Stimulated activated CD4-positive, alpha-beta T cell treated with anti-CD3 and anti-CD28 coated beads, TNF-alpha, amount 100 ng/mL, for 24 hours (primary cell): ENCODE measurements around the gene ZFYVE27.

Source experiments
- DNase-seq, 3 experiments: peaks; one replicate each; pipeline ENCODE4 v3.0.0-alpha.2; 2020; ENCODE audit warnings: low read depth in 3 of 3

Gene ZFYVE27

DNA sequence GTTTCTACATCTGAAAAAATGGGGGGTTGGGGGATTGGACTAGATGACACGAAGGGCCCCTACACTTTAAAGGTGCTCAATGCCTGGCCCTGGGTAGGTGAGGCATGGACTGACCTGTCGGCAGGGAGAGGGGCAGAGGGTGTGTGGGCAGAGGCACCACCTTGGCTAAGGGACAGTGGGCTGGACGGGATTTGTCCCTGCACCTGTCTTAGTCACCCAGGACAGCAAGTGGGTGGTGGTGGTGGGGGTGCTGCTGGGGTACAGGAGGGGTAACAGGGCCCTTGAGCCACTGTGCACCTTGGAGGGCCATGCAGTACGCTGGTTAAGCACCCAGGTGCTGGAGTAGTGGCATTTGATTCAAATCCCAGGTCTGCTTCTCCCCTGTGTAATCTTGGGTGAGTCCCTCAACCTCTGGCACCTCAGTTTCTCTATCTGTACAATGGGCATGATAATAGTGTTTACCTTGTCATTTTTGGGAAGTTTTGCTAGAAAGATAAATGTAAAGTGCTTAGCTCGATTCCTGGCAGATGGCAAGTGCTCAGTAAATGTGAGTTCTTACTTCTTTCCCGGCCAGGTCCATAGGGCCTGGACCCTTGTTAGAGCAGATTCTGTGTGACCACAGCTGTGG is 53.0 kb downstream of the ZFYVE27 start:
- DNase-seq, result no peak

DNA sequence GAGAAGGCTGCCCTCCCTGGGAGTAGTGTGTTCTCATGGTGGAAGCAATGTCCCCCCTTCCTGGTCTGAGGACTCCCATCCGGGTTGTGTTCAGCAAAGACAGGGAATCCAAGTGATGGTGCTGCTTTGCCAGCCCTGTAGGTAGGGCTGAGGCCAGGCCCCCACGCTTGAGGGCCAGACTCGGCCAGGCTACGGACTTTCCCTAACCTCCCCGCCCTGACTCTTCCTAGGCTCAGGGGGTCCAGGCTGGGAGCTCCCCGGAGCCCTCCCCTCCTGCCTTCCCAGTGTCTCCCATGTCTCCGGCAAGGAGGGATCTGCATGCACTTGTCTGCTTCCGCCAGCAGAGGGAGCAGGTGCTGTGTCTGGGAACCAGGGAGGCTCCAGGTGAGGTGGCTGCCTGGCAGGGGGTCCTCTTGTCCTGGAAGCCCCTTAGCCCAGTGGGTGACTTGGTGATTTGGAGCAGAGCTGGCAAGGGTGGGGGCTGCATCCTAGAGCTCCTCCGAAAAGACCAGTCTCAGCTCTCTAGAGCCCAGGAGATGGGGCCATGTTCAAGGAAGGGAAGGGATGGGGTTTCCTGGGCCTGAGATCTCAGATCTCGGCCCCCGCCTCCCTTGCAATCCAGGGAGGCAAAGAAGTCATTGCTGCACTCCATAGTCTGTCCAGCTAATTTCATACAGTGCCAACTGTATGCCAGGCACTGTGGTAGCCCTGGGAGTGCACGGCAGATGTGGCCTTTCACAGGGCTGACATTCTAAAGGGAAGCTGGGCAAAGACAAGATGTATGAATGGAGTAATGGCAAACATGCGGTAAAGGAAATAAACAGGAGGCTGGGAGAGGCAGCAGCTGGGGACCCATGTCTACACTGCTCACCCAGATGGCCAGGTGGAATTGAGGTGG is 55.1 kb downstream of the ZFYVE27 start:
- peak; percentile 45 to 68 (median 61) for DNase-seq

DNA sequence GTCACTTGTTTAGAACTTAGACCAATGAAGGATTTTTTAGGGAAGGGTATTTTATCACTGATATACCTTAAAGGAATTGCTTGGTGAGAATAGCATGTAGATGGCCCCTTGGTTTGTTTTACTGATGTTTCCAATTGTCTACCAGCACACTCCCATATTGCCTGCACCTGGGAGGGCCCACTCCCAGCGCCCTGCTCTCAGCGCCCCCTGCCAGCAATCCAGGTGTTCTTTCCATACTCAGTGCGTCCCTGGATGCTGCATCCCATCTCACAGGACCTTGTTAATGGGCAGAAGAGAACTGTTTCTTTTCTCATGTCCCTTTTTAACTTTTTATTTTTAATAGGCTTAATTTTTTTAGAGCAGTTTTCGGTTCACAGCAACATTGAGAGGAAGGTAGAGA is 59.0 kb downstream of the ZFYVE27 start:
- DNase-seq, result no peak

DNA sequence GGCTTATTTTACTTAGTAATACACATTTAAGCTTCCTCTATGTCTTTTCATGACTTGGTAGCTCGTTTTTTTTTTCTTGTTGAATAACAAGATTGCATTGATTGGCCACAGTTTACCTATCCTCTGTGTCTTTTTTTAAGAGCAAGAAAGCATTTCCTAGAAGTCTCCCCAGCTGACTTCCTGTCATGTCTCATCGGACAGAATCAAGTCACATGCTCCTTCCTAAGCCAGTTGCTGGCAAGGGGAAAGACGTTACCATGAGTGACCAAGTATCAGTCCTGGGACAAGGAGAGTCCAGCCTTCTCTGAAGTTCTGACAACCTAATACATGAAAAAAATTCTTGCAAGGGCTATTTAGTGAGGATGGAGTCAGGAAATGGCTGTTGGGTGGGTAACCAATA is 59.7 kb downstream of the ZFYVE27 start:
- peak in 1 of 3 experiments; percentile 10 for DNase-seq

DNA sequence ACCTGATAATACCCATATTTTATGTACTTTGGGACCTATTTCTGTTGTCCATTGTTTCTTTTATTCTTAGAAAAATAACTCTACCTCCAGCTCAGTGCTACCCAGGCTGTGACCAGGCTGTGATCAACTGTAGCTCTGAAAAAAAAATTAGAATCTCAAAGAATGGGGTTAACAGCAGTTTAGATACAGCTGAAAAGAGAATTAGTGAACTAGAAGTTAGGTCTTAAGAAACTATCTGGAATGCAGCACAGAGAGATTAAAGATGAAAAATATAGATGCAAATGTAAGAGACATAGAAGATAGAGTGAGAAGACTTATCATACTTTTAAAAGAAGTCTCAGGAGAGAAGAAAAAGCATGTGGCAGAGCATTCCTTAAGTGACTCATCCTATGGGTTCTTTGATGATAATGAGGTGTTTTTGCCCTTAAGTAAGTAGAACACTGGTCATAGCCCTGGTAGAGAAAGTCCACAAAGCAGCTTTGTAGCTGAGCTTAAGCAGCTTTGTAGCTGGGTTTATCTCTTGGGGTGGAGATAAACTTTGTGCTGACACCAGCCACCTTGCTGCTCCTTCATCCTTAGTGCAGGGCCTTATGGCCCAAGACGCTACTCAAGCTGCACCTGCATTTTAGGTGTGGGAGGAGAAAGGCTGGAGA is 62.2 kb downstream of the ZFYVE27 start:
- no peak for DNase-seq

DNA sequence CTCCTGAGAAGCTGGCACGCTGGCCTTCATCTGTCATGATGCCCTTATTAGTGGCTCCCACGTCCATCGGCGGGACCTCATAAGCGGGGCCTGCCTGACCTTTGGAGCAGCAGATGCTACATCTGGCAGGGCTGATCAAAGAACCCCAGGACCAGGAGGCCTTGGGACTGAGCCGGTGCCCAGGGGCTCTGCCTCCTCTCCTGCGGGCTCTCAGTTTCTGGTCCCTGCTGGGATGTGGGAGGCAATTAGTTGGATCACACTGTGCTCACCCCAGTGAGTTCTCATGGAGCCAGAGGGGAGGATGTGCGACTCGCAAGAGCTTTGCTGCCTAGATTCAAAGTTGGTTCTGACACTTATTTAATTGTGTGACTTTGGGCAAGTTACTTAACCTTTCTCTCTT is 63.5 kb downstream of the ZFYVE27 start:
- no peak for DNase-seq

DNA sequence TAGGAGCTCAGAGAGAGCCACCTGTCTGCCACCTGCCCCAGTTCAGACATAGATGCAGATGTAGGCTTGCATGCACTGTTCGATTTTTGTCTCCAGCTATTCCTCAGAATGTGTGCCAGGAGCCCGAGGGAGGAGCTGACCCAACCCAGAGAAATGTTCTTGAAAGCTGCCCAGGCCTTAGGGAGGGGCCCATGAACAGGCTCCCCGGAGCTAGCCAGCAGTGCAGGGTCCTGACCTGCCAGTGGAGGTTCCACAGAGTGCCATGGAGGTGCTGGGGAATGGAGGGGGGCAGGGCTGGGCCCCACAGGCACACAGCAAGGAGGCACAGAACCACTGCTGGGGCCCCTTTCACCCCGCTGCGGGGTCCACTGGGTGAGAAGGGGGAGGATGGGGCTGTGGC is 64.5 kb downstream of the ZFYVE27 start:
- no peak for DNase-seq

DNA sequence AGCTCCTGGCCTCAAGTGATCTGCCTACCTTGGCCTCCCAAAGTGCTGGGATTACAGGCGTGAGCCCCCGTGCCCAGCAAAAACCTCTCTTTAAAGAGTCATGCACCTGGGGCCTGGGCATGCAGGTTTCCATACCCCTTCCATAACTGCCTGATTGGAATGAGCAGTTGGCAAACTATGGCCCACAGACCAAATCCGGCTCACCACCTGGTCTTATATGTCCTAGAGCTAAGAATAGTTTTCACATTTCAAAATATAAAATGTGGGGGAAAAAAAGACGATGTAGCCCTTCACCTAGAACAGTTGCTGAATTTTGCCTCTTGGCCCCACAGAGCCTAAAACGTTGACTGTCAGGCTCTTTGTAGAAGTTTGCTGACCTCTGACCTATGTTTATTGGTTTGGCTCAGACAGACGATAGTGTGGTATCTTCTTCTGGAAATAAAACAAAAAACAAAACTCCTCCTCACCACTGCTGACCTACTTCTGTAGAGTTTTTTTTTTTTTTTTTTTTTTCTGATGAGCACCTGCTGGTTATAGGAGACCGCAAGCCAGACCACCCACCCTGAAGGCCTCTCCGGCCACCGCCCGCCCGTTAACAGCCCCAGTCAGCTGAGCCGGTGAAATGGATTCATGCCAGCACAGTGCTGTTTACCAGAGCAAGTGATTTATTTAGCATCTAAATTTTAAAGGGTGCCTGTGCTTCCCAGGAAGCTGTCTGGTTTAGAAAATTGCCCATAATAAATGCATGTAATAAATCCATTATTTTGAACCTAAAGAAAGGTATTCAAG is 68.4 kb downstream of the ZFYVE27 start:
- DNase-seq, result no peak

DNA sequence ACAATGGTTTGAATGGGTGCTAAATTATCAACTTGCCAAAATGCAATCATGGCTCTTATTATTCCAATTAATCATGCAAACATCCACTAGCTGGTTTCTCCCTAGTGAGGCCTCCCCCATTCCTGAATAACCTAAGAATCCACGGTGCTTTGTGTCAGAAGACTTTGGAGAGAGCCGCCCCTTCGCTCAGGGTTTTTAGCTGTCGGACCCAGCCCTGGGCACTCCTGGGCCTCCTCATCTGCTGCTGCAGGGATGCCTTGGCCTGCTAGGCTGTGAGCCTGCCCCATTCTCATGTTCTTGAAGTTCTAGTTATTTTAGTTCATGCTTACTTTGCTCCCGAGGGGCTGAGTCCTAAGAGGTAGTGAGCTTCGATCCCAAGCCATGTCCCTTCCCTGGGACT is 69.0 kb downstream of the ZFYVE27 start:
- no peak for DNase-seq

DNA sequence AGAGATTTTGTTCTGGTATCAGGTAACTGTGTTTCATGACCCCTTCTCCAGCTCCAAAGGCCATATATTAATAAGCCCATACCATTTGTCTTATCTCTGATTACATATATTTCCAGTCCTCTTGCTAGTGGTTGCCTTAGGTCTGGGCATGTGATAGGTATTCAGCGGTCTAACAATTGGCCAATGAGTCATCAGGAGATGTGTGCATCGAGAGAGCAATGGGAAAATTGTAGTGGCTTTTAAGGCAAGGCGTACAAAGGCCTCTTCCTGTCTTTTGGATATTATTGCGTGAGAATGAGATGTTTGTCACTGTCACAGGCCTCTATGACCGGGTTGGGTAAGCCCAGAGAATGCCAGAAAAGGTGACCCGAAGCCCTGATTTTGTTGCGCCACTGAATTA is 73.5 kb downstream of the ZFYVE27 start:
- DNase-seq, result no peak
